Uterus (tissue), 2 donors: ENCODE measurements around the gene IRF4.
"Not testable (repeated sequence)": the region's sequence is repeated elsewhere in the genome, so short reads cannot be mapped to it uniquely, and the experiment has no call there.

Experiments
- CTCF ChIP-seq, 4 experiments: fragments of 200-600 bp in 2 of 4; fragments of 450-650 bp in 2 of 4; sonication (generic) in 2 of 4; IDR thresholded peaks; one replicate each; pipeline ENCODE4 v1.5.1; 2016 to 2019; ENCODE audit warnings: antibody characterized with exemption in 4 of 4, mild to moderate bottlenecking in 2 of 4, moderate library complexity in 1 of 4
- POLR2A ChIP-seq, 2 donors: fragments of 450-650 bp; IDR thresholded peaks; one replicate each; pipeline ENCODE4 v1.6.1; 2016; ENCODE audit warnings: antibody characterized with exemption in 2 of 2, mild to moderate bottlenecking in 1 of 2, moderate library complexity in 1 of 2

DNA sequence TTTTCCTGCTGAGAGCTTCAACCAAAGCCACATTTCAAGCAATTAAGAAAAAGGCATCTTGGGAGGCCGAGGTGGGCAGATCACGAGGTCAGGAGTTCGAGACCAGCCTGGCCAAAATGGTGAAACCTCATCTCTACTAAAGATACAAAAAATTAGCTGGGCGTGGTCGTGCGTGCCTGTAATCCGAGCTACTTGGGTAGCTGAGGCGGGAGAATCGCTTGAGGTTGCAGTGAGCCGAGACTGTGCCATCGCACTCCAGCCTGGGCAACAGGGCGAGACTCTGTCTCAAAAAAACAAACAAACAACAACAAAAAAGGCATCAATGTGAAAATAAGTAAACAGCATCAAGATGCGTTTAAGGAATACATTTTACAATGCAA lies 13.9 kb upstream of the IRF4 start:
- not testable (repeated sequence) for TF ChIP-seq CTCF, POLR2A (IDR thresholded peaks at IDR 0.05)
